Hematopoietic multipotent progenitor cell (in vitro differentiated cells): ENCODE results near the gene CBFA2T3. TPM values are rescaled to one million over a fixed set of nuclear protein-coding genes. Genes with fewer than 3 reads are reported as not detected.
"Not testable (repeated sequence)": the region's sequence is repeated elsewhere in the genome, so short reads cannot be mapped to it uniquely, and the experiment has no call there.

Experiments used
- DNase-seq, 3 donors: peaks; one replicate each; pipeline ENCODE4 v3.0.0-alpha.2; 2011 to 2015; ENCODE audit warnings: low read depth in 2 of 3, low spot score in 2 of 3
- total RNA-seq: library from RNA; depleted of rRNA; stranded (reverse); fragments of >200 nt; gene quantifications from one replicate; pipeline ENCODE4 v1.2.3, GENCODE V29; 2012

The CBFA2T3 gene
- total RNA-seq, 1 donor = 32.0 TPM

- no peak for DNase-seq
Measured at GRCh38 chr16:89013111-89013510, 36.1 kb upstream of the CBFA2T3 start.

- no peak for DNase-seq
Measured at GRCh38 chr16:89012622-89012995, 35.6 kb upstream of the CBFA2T3 start.

- no peak for DNase-seq
Measured at GRCh38 chr16:89011909-89012621, 35.1 kb upstream of the CBFA2T3 start.

GRCh38 chr16:89010210-89010925 is 33.4 kb upstream of the CBFA2T3 start:
- no peak for DNase-seq

DNA sequence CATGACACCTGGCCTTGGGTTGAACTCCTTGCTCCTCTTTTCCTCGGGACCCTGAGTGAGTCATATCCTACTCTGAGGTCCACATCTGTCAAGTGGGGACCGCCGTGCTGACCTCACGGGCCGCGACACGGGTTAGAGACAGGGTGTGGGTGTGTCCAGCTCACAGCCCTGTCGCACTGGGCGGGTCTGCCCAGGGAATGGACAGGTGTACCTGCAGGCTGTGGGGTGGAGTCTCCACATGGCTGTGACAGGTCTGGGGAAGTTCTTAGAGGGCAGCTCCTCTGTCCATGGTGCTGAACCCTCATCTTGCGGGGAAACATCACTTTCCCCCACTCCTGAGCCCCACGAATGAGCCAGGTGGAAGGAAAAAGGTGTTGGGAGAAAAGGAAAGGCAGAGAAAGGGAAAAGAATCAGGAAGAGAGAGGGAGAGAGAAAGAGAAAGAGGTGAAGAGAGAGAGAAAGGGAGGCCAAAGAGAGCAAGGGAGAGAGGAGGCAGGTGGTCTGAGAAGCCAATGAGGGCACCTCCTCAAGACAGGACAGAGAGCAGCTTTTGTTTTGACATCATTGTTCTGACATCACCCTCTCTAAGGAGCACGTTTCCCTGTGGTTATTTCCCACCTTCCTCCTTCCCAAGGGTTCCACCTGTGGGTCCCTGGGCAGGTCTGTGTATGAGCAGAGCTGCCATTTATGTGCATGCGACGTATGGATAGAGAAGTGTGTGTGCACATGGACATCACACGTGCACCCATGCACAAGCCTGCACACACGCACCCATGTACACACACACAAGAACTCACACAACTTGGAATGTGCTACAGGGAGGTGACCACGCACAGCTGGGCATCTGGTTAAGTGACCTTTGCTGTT is 32.6 kb upstream of the CBFA2T3 start:
- peak in 2 of 3 donors; percentile 57 to 77 for DNase-seq

DNA sequence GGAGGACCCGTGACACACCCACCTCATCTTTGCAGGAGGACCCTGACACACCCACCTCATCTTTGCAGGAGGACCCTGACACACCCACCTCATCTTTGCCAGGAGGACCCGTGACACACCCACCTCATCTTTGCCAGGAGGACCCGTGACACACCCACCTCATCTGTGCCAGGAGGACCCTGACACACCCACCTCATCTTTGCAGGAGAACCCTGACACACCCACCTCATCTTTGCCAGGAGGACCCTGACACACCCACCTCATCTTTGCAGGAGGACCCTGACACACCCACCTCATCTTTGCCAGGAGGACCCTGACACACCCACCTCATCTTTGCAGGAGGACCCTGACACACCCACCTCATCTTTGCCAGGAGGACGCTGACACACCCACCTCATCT is 31.8 kb upstream of the CBFA2T3 start:
- DNase-seq = not testable (repeated sequence)

DNA sequence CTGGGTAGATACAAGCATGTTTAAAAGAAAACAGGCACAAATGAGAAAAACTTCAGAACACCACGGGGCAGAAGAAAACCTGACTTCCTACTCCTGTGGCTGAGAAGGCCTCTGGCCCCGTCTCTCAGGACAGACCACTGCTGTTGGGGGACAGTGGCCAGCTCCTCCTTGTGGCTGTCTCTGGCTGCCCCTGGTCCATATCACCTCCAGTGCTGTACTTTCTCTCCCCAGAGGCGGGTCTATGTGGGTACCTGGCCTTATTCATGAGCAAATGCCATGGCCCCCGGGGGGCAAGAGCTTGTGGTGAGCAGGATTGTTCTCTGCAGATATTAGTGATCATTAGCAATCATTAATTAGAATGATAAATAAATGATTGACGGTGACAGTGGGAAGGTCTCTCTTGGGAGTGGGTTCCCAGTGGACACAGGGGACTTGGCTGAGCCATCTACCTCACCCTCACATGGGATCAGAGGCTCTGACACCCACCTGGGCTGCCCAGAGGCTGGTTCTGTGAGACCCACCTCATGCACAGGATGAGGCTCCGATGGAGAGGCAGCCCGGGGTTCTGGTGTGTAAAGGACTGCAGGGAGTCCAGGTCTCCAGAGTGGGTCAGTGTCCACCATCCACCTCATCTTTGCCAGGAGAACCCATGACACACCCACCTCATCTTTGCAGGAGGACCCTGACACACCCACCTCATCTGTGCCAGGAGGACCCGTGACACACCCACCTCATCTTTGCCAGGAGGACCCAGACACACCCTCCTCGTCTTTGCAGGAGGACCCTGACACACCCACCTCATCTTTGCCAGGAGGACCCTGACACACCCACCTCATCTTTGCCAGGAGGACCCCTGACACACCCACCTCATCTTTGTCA is 30.6 kb upstream of the CBFA2T3 start:
- DNase-seq = peak in 1 of 3 donors; percentile 24

GRCh38 chr16:89006036-89006752 is 29.2 kb upstream of the CBFA2T3 start:
- no peak for DNase-seq

- DNase-seq = no peak
Measured at GRCh38 chr16:89005201-89006035, 28.4 kb upstream of the CBFA2T3 start.

DNA sequence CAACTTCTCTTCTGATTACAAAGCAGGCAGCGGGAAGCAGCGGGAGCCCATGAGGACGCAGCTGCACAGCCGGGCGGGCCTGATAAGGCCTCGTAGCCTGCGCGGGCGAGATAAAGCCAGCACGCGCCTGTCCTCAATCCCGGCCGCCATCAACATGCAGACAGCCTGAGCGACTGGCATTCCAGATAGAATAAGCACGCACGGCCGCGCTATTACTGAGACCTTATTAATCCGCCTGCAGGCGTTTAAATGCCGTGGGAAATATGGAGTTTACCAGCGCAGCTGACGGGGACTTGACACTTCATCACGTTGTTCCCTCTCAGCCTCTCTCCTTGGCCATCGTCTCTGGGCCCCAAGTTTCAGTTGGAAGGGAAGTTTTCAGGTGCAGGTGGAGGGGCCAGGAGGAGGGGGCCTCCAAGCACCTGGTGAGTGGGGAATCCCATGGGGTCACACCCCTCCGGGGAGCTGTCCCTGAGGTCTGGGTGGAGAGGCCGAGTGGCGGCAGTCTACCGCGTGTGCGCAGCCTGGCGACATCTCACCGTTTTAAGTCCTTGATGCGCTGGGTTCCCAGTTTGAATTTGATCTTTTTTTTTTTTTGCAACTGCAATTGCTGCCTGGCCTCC is 27.3 kb upstream of the CBFA2T3 start:
- DNase-seq = peak in 2 of 3 donors; percentile 96 to 98

- no peak for DNase-seq
Measured at GRCh38 chr16:89003831-89004208, 26.8 kb upstream of the CBFA2T3 start.

GRCh38 chr16:89002851-89003830 is 26.1 kb upstream of the CBFA2T3 start:
- peak in 1 of 3 donors; percentile 15 for DNase-seq

DNA sequence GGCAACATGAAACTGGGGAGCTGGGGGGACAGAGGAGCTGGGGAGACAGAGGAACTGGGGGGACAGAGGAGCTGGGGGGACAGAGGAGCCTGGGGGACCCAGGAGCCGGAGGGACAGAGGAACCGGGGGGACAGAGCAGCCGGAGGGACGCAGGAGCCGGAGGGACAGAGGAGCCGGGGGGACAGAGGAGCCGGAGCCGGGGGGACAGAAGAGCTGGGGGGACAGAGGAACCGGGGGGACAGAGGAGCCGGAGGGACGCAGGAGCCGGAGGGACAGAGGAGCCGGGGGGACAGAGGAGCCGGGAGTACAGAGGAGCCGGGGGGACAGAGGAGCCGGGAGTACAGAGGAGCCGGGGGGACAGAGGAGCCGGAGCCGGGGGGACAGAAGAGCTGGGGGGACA is 25.1 kb upstream of the CBFA2T3 start:
- DNase-seq = not testable (repeated sequence)

- DNase-seq = no peak
Measured at GRCh38 chr16:89001117-89002027, 24.4 kb upstream of the CBFA2T3 start.

DNA sequence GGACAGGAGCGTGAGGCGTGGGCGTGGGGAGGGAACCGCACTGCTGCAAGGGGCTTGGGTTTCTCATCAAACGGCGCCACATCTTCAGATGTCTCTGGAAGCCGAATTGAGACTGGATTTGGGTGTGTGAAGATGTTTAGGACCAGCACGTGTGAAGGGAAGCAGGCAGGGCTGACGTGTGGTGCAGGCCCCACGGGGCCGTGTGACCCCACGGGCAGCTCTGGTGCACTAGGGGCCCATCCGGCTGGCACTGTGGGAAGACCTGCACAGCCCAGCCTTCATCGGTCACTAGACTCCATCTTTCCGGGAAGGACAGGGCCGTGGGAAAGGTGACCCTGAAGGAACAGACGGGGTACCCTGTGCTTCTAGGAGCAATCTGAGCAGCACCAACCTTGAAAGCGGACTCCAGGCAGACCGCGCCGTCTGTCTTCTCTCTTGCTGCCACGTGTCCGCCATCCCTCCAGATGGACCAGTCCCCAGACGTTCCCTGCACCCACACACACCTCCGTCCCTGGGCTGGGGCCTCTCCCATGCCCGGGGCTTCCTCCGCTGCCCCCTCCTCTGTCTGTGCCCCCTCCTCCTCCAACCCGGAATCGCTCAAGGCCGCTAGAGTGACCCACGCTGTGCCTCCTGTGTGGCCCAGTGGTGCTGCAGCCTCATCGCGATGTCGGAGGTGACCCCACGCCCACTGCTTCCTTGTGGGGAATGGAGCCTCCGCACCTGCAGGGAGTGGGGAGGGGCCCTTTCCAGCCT is 23.4 kb upstream of the CBFA2T3 start:
- peak in 1 of 3 donors; percentile 18 for DNase-seq
